ENCODE measurements around the gene AGAP1. TPM values are rescaled to one million over a fixed set of nuclear protein-coding genes. Genes with fewer than 3 reads are reported as not detected.

The AGAP1 gene
- total RNA-seq, 1 donor, result 12.3 TPM

DNA sequence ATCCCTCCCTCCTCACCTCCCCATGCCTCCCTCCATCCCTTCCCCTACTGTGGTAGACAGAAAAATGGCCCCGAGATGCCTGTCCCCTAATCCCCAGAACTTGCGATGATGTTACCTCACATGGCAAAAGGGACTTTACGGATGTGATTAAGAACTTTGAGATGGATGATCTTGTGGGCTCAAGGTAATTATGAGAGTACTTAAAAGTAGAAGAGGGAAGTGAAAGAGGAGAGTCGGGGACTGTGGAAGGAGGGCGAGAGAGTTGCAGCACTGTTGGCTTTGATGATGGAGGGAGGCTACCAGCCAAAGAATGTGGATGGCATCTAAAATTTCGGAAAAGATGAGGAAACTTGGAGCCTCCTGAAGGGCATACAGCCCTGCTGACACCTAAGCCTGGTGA, 66.5 kb downstream of the AGAP1 start:
- TF ChIP-seq, protein P1, sequence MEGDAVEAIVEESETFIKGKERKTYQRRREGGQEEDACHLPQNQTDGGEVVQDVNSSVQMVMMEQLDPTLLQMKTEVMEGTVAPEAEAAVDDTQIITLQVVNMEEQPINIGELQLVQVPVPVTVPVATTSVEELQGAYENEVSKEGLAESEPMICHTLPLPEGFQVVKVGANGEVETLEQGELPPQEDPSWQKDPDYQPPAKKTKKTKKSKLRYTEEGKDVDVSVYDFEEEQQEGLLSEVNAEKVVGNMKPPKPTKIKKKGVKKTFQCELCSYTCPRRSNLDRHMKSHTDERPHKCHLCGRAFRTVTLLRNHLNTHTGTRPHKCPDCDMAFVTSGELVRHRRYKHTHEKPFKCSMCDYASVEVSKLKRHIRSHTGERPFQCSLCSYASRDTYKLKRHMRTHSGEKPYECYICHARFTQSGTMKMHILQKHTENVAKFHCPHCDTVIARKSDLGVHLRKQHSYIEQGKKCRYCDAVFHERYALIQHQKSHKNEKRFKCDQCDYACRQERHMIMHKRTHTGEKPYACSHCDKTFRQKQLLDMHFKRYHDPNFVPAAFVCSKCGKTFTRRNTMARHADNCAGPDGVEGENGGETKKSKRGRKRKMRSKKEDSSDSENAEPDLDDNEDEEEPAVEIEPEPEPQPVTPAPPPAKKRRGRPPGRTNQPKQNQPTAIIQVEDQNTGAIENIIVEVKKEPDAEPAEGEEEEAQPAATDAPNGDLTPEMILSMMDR (IDR thresholded peaks at IDR 0.05; ENCODE audit: insufficient read depth, low read length), result no peak
- DNase-seq (ENCODE audit: low read depth), result no peak

DNA sequence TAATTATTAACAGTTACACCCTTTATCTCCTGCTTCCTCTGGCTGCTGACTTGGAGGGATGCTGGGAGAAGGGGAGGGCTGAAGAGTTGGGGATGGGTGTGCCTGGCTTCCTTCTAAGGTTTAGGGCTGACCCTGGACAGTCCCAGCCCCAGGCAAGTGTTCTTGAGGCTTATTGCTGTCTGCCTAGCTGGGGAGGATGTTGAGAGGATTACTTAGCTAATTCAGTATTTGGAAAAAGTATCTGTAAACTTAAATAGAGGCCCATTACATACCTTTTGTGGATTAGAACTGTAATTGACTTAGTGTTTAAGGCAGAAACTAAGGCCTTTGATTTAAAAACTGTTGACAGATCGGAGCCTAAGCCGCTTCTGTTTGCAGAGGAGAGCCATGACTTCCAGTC, 67.6 kb downstream of the AGAP1 start:
- H3K4me3 ChIP-seq (ENCODE audit: low read depth, low read length), result no peak overlapping the region
- no peak for DNase-seq (ENCODE audit: low read depth)
- TF ChIP-seq, protein P1 (IDR thresholded peaks at IDR 0.05; ENCODE audit: insufficient read depth, low read length), result no peak

More for the DNA sequence above, 66.5 kb downstream of the AGAP1 start:
- no peak overlapping the region for H3K4me3 ChIP-seq (ENCODE audit: low read depth, low read length)

DNA sequence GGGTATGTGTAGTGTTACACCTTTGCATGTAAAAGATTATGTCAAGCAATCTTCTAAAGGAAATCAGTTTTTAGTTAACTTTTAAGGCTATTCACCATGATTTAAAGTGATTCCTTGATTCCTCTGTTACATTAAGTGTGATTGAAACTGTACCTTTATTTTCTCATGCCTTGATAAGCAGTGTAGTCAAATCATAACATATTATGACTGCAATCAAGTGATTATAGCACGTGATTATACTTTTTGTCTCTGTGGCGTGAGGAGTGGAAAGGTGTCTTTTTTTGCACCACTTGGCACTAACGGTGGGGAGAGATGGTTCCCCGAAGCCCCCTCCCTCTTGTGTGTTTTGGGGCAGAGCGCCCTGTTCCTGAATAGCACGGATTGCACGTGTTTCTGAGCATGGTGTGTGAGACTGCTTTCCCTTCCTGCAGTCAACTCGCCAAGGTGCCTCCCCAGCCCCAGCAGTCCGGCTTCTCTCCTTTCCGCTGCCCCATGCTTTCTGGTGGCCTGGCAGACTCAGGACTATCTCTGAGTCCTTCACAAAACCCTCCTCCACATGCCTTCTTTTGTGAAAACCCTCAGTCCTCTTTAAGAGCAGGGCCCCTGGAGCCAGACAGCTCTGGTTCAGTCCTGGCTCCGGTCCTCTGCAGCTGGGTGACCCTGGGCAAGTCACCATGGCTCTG, 68.4 kb downstream of the AGAP1 start:
- no peak overlapping the region for H3K4me3 ChIP-seq (ENCODE audit: low read depth, low read length)
- TF ChIP-seq, protein P1 (IDR thresholded peaks at IDR 0.05; ENCODE audit: insufficient read depth, low read length), result no peak
- no peak for DNase-seq (ENCODE audit: low read depth)

DNA sequence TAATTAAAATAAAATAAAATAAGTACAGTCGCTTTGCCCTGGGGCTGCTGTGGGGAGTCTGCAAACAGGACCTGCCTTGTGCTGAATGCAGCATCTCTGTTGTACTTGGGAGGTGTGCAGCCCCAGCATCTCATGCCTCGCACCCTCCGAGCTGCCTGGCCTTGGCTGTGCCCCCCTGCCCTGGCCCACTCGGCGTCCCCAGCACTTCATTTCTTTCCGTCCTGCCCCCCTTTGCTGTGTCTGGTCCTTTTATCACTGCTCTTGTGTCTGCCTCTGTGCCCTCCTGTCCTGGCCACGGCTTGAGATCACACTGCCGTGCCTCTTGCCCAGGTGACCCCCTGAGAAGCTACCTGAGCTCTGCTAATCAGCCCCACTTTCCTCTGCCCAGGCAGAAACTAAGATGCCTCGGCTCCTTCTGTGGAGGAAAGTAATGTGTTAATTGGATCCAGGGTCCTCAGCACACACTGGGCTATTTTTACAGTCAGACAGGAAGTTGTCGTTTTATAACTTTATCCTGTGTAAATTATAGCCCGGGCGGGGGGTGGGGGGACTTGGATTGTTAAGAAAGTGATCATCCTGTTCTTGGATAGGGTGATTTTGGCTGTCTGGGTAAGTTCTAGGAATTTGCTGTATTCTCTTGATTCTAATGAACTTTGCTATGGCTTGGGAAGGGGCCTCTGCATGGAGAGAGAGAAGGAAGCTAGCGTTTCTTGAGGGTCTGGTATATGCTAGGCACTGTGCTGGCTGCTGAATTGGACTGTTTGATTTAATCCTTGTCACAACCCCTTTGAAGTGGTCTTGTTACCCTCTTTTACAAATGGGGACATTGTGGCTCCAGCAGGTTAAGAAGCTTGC, 69.4 kb downstream of the AGAP1 start:
- TF ChIP-seq, protein P1 (IDR thresholded peaks at IDR 0.05; ENCODE audit: insufficient read depth, low read length), result no peak
- no peak overlapping the region for H3K4me3 ChIP-seq (ENCODE audit: low read depth, low read length)
- no peak for DNase-seq (ENCODE audit: low read depth)

DNA sequence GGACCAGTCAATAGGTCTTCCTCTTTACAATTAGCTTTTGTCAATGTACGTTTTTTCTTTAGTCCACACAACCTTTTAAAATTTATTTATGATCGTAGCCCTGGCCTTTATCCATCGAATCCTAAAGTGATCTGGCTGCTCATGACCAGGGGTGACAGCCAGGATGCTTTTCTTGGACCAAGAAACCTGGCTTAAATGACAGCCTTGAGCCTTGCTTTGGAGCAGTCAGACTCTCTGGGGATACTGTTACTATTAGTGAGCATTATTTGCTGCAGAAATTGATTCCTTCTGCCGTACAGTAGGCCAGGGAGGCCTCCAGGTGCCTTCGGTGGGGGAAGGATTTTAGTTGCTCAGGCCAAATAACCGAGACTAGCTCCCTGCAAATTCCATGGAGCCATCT, 70.2 kb downstream of the AGAP1 start:
- TF ChIP-seq, protein P1 (IDR thresholded peaks at IDR 0.05; ENCODE audit: insufficient read depth, low read length), result no peak
- H3K4me3 ChIP-seq (ENCODE audit: low read depth, low read length), result no peak overlapping the region
- DNase-seq (ENCODE audit: low read depth), result no peak

DNA sequence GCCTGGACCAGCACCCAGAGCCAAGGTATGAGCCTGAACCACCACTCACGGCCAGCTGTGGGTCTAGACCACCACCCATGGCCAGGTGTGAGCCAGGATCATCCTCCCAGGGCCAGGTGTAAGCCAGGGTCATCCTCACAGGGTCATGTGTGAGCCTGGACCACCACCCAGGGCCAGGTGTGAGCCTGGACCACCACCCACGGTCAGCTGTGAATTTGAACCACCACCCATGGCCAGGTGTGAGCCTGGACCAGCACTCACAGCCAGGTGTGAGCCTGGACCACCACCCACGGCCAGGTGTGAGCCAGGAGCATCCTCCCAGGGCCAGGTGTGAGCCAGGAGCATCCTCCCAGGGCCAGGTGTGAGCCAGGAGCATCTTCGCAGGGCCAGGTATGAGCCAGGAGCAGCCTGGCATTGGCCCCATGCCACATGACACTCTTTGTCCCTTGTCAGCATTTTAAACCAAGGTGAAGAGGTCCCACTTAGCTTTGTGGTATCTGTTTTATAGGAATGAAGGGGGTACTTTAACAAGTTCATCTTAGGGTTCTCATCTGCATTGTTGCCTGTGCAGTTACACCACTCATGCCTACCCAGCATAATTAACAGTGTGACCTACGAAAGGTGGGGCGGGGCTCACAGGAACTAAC, 71.2 kb downstream of the AGAP1 start:
- DNase-seq (ENCODE audit: low read depth), result no peak
- H3K4me3 ChIP-seq (ENCODE audit: low read depth, low read length), result no peak overlapping the region
- TF ChIP-seq, protein P1 (IDR thresholded peaks at IDR 0.05; ENCODE audit: insufficient read depth, low read length), result no peak
